CD4-positive, alpha-beta T cell treated with Interleukin-21 for 1 hour (primary cell): ENCODE measurements around the gene ALDOC.

ENCODE experiments used
- DNase-seq: peaks from one replicate; pipeline ENCODE4 v3.0.0-alpha.2; 2020

Gene ALDOC

GRCh38 chr17:28551421-28552175, 25.1 kb downstream of the ALDOC start:
- no peak for DNase-seq

- DNase-seq, result no peak
Observed at GRCh38 chr17:28550858-28551257, 25.8 kb downstream of the ALDOC start.

- peak; percentile 81 for DNase-seq
Observed at GRCh38 chr17:28549236-28550132, 27.2 kb downstream of the ALDOC start.

- no peak for DNase-seq
Observed at GRCh38 chr17:28548417-28549130, 28.1 kb downstream of the ALDOC start.

- peak; percentile 75 for DNase-seq
Observed at GRCh38 chr17:28547623-28548416, 28.9 kb downstream of the ALDOC start.

GRCh38 chr17:28547096-28547622, 29.5 kb downstream of the ALDOC start:
- DNase-seq, result no peak

- no peak for DNase-seq
Observed at GRCh38 chr17:28545787-28546415, 30.8 kb downstream of the ALDOC start.

GRCh38 chr17:28545141-28545503, 31.6 kb downstream of the ALDOC start:
- no peak for DNase-seq

GRCh38 chr17:28544402-28545140, 32.1 kb downstream of the ALDOC start:
- DNase-seq, result no peak

GRCh38 chr17:28541439-28541838, 35.3 kb downstream of the ALDOC start:
- no peak for DNase-seq

- DNase-seq, result no peak
Observed at GRCh38 chr17:28540231-28540630, 36.5 kb downstream of the ALDOC start.

GRCh38 chr17:28538296-28538895, 38.3 kb downstream of the ALDOC start:
- no peak for DNase-seq

- DNase-seq, result no peak
Observed at GRCh38 chr17:28537219-28537610, 39.5 kb downstream of the ALDOC start.

- no peak for DNase-seq
Observed at GRCh38 chr17:28536532-28537218, 40.0 kb downstream of the ALDOC start.

GRCh38 chr17:28534740-28535375, 41.8 kb downstream of the ALDOC start:
- no peak for DNase-seq

GRCh38 chr17:28533091-28533807, 43.4 kb downstream of the ALDOC start:
- no peak for DNase-seq

GRCh38 chr17:28532050-28532960, 44.4 kb downstream of the ALDOC start:
- DNase-seq, result no peak

GRCh38 chr17:28530926-28531325, 45.8 kb downstream of the ALDOC start:
- DNase-seq, result no peak
